GM10266 (cell line): ENCODE results near the gene SENP1.

Experiments used
- DNase-seq: peaks from one replicate; pipeline ENCODE4 v3.0.0; 2012; ENCODE audit errors: extremely low spot score
- CTCF ChIP-seq: IDR thresholded peaks from 2 replicates; pipeline ENCODE4 v1.5.1; 2012; ENCODE audit warnings: mild to moderate bottlenecking, low read depth; ENCODE audit not compliant: control insufficient read depth, insufficient read depth; ENCODE audit errors: missing control alignments

Gene SENP1

DNA sequence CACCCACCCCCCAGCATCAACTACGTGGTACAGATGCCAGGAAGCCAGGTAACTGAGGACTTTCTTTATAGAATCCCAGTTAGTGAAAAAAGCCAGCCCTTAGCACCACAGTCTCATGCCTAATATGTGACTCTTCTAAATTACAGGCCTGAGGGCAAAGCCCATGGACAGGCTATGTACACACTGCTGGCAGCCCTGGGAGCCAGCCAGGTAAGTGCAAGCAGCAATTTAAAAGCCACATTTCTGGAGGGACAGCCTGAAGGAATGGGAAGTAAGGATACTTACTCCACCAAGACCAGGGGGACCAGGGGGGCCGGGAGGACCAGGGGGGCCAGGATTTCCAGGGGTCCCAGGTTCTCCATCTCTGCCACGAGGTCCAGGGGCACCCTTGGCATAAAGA lies 108.6 kb downstream of the SENP1 start:
- no peak for DNase-seq
- TF ChIP-seq CTCF, result no peak

DNA sequence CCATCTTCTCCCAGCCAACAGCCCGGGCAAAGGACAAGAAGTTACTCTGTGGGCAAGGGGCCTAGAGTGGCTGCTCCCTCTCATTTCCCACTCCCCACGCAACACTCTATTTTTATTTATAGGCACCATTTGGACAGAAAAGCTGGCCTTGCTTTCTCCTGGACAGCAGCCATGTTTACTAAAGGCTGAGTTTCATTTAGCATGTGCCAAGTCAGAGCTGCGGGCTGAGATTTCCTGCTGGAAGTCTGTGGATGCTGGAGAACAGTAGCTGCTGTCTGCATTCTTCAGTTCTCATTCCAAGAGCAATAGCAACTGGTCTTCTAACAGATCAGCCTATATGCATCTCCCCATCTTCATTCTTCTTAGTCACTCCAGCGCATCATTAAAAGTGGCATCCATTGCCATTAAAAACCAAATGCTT lies 109.9 kb downstream of the SENP1 start:
- DNase-seq, result no peak
- TF ChIP-seq CTCF, result no peak

- no peak for DNase-seq
- no peak for TF ChIP-seq CTCF
Observed at GRCh38 chr12:47993491-47993890, 112.4 kb downstream of the SENP1 start.
